GM19043 (cell line): ENCODE results near the gene CT47A7.
"Not testable (repeated sequence)": the region's sequence is repeated elsewhere in the genome, so short reads cannot be mapped to it uniquely, and the experiment has no call there.

Experiments used
- ATAC-seq: cut with Tn5 transposase; IDR thresholded peaks from one replicate; pipeline ENCODE4 v1.9.1; 2021; ENCODE audit warnings: low read depth; ENCODE audit not compliant: unreplicated experiment

Gene CT47A7

DNA sequence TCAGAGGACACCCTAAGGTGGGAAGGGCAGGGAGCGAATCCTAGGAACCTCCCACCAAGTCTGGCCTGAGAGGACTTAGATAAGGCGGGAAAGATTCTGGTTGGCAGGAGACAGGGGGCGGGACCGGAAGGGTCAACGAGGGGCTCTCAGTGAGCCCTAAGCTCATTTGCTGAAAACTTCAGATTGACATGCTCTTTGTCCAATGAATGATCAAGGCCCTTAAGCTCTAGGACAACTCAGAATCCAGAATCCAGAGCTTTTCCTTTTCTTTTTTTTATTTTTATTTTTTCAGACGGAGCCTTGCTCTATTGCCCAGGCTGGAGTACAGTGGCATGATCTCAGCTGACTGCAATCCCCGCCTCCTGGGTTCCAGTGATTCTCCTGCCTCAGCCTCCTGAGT lies at the start of gene CT47A7:
Gene CT47A7, minus strand, starts transcription at position 101 of the 400 bp plus-strand sequence. CDS start 255 bp downstream, outside the sequence.
- ATAC-seq = not testable (repeated sequence)

GRCh38 chrX:121000589-121000988 lies 44.2 kb upstream of the CT47A7 start:
- ATAC-seq = no peak

GRCh38 chrX:120999413-120999812 lies 43.0 kb upstream of the CT47A7 start:
- no peak for ATAC-seq

DNA sequence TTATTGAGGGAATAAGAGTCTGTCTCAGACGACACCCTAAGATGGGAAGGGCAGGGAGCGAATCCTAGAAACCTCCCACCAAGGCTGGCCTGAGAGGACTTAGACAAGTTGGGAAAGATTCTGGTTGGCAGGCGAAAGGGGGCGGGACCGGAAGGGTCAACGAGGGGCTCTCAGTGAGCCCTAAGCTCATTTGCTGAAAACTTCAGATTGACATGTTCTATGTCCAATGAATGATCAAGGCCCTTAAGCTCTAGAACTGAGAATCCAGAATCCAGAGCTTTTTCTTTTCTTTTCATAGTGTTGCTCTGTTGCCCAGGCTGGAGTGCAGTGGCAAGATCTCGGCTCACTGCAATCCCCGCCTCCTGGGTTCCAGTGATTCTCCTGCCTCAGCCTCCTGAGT lies 29.3 kb upstream of the CT47A7 start, which contains the start of gene CT47A1:
Gene CT47A1, minus strand, starts transcription at position 101 of the 400 bp plus-strand sequence. CDS start 231 bp downstream, outside the sequence.
- ATAC-seq = not testable (repeated sequence)
